ENCODE results near the gene PLIN3.
"Not testable (repeated sequence)": the region's sequence is repeated elsewhere in the genome, so short reads cannot be mapped to it uniquely, and the experiment has no call there.

Gene PLIN3

GRCh38 chr19:4891066-4891465 lies 23.6 kb upstream of the PLIN3 start:
- DNase-seq, result no peak

- DNase-seq, result no peak
Observed at GRCh38 chr19:4889034-4889815, 21.8 kb upstream of the PLIN3 start.

- DNase-seq, result not testable (repeated sequence)
Observed at GRCh38 chr19:4887803-4888202, 20.3 kb upstream of the PLIN3 start.

GRCh38 chr19:4884993-4885392 lies 17.5 kb upstream of the PLIN3 start:
- not testable (repeated sequence) for DNase-seq

GRCh38 chr19:4882874-4883273 lies 15.4 kb upstream of the PLIN3 start:
- not testable (repeated sequence) for DNase-seq

- no peak for DNase-seq
Observed at GRCh38 chr19:4879041-4879440, 11.6 kb upstream of the PLIN3 start.

GRCh38 chr19:4878491-4878968 lies 11.1 kb upstream of the PLIN3 start:
- no peak for DNase-seq

GRCh38 chr19:4877753-4878490 lies 10.5 kb upstream of the PLIN3 start:
- DNase-seq, result no peak

- no peak for DNase-seq
Observed at GRCh38 chr19:4873930-4874329, 6.5 kb upstream of the PLIN3 start.

- DNase-seq, result no peak
Observed at GRCh38 chr19:4871711-4872110, 4.2 kb upstream of the PLIN3 start.

GRCh38 chr19:4870025-4870700 lies 2.7 kb upstream of the PLIN3 start:
- no peak for DNase-seq

GRCh38 chr19:4868286-4868834 lies 893 bp upstream of the PLIN3 start:
- DNase-seq, result no peak

GRCh38 chr19:4866595-4867424 lies 657 bp downstream of the PLIN3 start:
- no peak for DNase-seq

- no peak for DNase-seq
Observed at GRCh38 chr19:4861147-4861546, 6.3 kb downstream of the PLIN3 start.

- DNase-seq, result no peak
Observed at GRCh38 chr19:4859697-4860096, 7.8 kb downstream of the PLIN3 start.

GRCh38 chr19:4856468-4856867 lies 11.0 kb downstream of the PLIN3 start:
- DNase-seq, result not testable (repeated sequence)

GRCh38 chr19:4853506-4853905 lies 14.0 kb downstream of the PLIN3 start:
- not testable (repeated sequence) for DNase-seq

- no peak for DNase-seq
Observed at GRCh38 chr19:4852484-4852883, 15.0 kb downstream of the PLIN3 start.

GRCh38 chr19:4851551-4852290 lies 15.7 kb downstream of the PLIN3 start:
- DNase-seq, result peak; percentile 46 to 48

GRCh38 chr19:4849019-4849418 lies 18.4 kb downstream of the PLIN3 start:
- DNase-seq, result no peak

GRCh38 chr19:4847190-4847973 lies 20.1 kb downstream of the PLIN3 start:
- no peak for DNase-seq
